IMR-90 (cell line): Measurements from ENCODE around the gene C1QC.

Experiments used
- BHLHE40 ChIP-seq: fragments of 150-350 bp; IDR thresholded peaks from 2 replicates; pipeline ENCODE4 v1.6.1; 2016; ENCODE audit warnings: mild to moderate bottlenecking, low read depth, low read length
- CEBPB ChIP-seq: IDR thresholded peaks from 2 replicates; pipeline ENCODE4 v1.6.1; 2012; ENCODE audit warnings: low read depth, low read length, improper control_type of control experiment
- CHD1 ChIP-seq: IDR thresholded peaks from 2 replicates; pipeline ENCODE4 v1.6.1; 2012; ENCODE audit warnings: low read depth, low read length, improper control_type of control experiment
- FOS ChIP-seq: fragments of 150-350 bp; IDR thresholded peaks from 2 replicates; pipeline ENCODE4 v1.6.1; 2016; ENCODE audit warnings: low read depth, low read length
- MAZ ChIP-seq: IDR thresholded peaks from 2 replicates; pipeline ENCODE4 v1.6.1; 2012; ENCODE audit warnings: low read depth, mild to moderate bottlenecking, low read length, improper control_type of control experiment, moderate library complexity, borderline replicate concordance
- MXI1 ChIP-seq: IDR thresholded peaks from 2 replicates; pipeline ENCODE4 v1.6.1; 2012; ENCODE audit warnings: low read depth, mild to moderate bottlenecking, low read length, moderate library complexity, borderline replicate concordance
- POLR2A ChIP-seq: IDR thresholded peaks from 2 replicates; pipeline ENCODE4 v1.6.1; 2012; ENCODE audit warnings: mild to moderate bottlenecking, low read depth, low read length
- RAD21 ChIP-seq: IDR thresholded peaks from 2 replicates; pipeline ENCODE4 v1.6.1; 2012; ENCODE audit warnings: low read length, improper control_type of control experiment
- RCOR1 ChIP-seq: IDR thresholded peaks from 2 replicates; pipeline ENCODE4 v1.6.1; 2012; ENCODE audit warnings: mild to moderate bottlenecking, low read length, improper control_type of control experiment; ENCODE audit not compliant: insufficient replicate concordance
- RFX5 ChIP-seq: IDR thresholded peaks from 2 replicates; pipeline ENCODE4 v1.8.0; 2012; ENCODE audit warnings: low read depth, mild to moderate bottlenecking, low read length, moderate library complexity
- TF ChIP-seq, protein P1 (sequence below): conservative IDR thresholded peaks from 2 replicates; pipeline ENCODE4 v1.5.1; 2012; ENCODE audit warnings: mild to moderate bottlenecking, low read depth, low read length, improper control_type of control experiment
- TF ChIP-seq, protein P2 (sequence below): fragments of 150-350 bp; IDR thresholded peaks from 2 replicates; pipeline ENCODE4 v1.6.1; 2017; ENCODE audit warnings: mild to moderate bottlenecking, antibody characterized with exemption, low read length, low read depth
- TF ChIP-seq, protein P3 (sequence below): fragments of 150-350 bp; IDR thresholded peaks from 2 replicates; pipeline ENCODE4 v1.6.1; 2016; ENCODE audit warnings: low read depth, mild to moderate bottlenecking, low read length, moderate library complexity, borderline replicate concordance

DNA sequence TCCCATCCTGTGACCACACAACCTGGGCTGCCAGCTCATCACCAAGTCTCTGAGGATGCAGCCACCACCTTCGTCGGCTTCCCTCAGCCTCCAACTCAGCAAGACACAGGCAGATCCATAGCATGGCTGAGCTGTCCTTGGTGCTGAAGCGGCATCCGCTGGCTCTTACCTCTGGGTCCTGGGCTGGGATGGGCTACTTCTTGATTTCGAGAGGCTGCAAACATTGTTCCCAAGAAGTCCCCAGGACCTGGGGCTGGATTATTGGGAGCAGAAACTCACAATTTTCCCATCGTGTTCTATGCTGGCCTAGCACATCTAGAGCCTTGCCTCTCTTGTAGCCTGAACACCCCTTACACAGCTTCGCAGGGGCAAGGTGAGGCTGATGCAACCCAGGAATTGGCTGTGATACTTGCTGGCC is 31.9 kb upstream of the C1QC start:
- TF ChIP-seq, protein P1, sequence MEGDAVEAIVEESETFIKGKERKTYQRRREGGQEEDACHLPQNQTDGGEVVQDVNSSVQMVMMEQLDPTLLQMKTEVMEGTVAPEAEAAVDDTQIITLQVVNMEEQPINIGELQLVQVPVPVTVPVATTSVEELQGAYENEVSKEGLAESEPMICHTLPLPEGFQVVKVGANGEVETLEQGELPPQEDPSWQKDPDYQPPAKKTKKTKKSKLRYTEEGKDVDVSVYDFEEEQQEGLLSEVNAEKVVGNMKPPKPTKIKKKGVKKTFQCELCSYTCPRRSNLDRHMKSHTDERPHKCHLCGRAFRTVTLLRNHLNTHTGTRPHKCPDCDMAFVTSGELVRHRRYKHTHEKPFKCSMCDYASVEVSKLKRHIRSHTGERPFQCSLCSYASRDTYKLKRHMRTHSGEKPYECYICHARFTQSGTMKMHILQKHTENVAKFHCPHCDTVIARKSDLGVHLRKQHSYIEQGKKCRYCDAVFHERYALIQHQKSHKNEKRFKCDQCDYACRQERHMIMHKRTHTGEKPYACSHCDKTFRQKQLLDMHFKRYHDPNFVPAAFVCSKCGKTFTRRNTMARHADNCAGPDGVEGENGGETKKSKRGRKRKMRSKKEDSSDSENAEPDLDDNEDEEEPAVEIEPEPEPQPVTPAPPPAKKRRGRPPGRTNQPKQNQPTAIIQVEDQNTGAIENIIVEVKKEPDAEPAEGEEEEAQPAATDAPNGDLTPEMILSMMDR = no peak
- TF ChIP-seq BHLHE40 (no peak), POLR2A (no peak), RCOR1 (no peak), RAD21 (no peak), MXI1 (no peak), FOS (no peak), CHD1 (no peak), RFX5 (no peak), CEBPB (no peak), MAZ (no peak)
- TF ChIP-seq, protein P2, sequence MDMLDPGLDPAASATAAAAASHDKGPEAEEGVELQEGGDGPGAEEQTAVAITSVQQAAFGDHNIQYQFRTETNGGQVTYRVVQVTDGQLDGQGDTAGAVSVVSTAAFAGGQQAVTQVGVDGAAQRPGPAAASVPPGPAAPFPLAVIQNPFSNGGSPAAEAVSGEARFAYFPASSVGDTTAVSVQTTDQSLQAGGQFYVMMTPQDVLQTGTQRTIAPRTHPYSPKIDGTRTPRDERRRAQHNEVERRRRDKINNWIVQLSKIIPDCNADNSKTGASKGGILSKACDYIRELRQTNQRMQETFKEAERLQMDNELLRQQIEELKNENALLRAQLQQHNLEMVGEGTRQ = no peak
- TF ChIP-seq, protein P3, sequence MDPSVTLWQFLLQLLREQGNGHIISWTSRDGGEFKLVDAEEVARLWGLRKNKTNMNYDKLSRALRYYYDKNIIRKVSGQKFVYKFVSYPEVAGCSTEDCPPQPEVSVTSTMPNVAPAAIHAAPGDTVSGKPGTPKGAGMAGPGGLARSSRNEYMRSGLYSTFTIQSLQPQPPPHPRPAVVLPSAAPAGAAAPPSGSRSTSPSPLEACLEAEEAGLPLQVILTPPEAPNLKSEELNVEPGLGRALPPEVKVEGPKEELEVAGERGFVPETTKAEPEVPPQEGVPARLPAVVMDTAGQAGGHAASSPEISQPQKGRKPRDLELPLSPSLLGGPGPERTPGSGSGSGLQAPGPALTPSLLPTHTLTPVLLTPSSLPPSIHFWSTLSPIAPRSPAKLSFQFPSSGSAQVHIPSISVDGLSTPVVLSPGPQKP = no peak
